IMR-90 (cell line): ENCODE measurements around the gene CBFA2T3. TPM values are rescaled to one million over a fixed set of nuclear protein-coding genes. Genes with fewer than 3 reads are reported as not detected.

Experiments used
- ATAC-seq: fragments of 200-7000 bp; cut with Tn5 transposase; 2 replicates; pipeline ENCODE4 v1.9.1; 2020; ENCODE audit warnings: low read depth, mild to moderate bottlenecking, moderate library complexity
- BruUV-seq: library from RNA; stranded (reverse); fragments of 400-500 nt; replicated peaks from 2 replicates; lab custom pipeline; 2021; lab: Mats Ljungman, UMichigan
- CTCF ChIA-PET: fragments of 300-600 bp; formaldehyde crosslinking; extraction: SDS; loops from one replicate; lab custom pipeline; 2021; ENCODE audit warnings: antibody characterized with exemption; lab: Yijun Ruan, JAX
- POLR2A ChIA-PET: fragments of 300-600 bp; sonication (Branson Sonifier 250); formaldehyde crosslinking; loops from one replicate; lab custom pipeline; 2022; ENCODE audit warnings: antibody characterized with exemption; ENCODE audit not compliant: unreplicated experiment; lab: Charles Lee
- DNase-seq: peaks from one replicate; pipeline ENCODE4 v3.0.0; 2013
- H2AFZ ChIP-seq: replicated peaks from 2 replicates; pipeline ENCODE3; 2013; ENCODE audit warnings: low read length, mild to moderate bottlenecking; ENCODE audit not compliant: poor library complexity
- H2AK5ac ChIP-seq: 2 replicates; pipeline ENCODE4 v1.6.1; 2013; ENCODE audit warnings: low read depth, low read length, inconsistent platforms
- H2AK9ac ChIP-seq: replicated peaks from 2 replicates; pipeline ENCODE3; 2013; ENCODE audit warnings: mild to moderate bottlenecking, low read depth, low read length, moderate library complexity; ENCODE audit not compliant: poor library complexity
- H2BK120ac ChIP-seq: 2 replicates; pipeline ENCODE4 v1.6.1; 2013; ENCODE audit warnings: low read depth, low read length, inconsistent platforms
- H2BK15ac ChIP-seq: 3 replicates; pipeline ENCODE4 v1.6.1; 2013; ENCODE audit warnings: low read depth, low read length, inconsistent platforms
- H2BK20ac ChIP-seq: 2 replicates; pipeline ENCODE4 v1.6.1; 2013; ENCODE audit warnings: low read depth, mild to moderate bottlenecking, inconsistent platforms, low read length, moderate library complexity
- H2BK5ac ChIP-seq: 2 replicates; pipeline ENCODE4 v1.6.1; 2013; ENCODE audit warnings: mild to moderate bottlenecking, low read depth, low read length, inconsistent platforms; ENCODE audit not compliant: poor library complexity, severe bottlenecking
- H3K14ac ChIP-seq: replicated peaks from 2 replicates; pipeline ENCODE4 v1.6.1; 2013; ENCODE audit warnings: low read depth, low read length, inconsistent platforms
- H3K18ac ChIP-seq: 2 replicates; pipeline ENCODE4 v1.6.1; 2013; ENCODE audit warnings: low read depth, low read length, control low read depth
- H3K23ac ChIP-seq: 2 replicates; pipeline ENCODE4 v1.6.1; 2013; ENCODE audit warnings: low read depth, low read length, inconsistent platforms
- H3K27ac ChIP-seq: 2 replicates; pipeline ENCODE4 v1.5.1; 2013; ENCODE audit warnings: mild to moderate bottlenecking, control low read depth, low read length; ENCODE audit not compliant: insufficient read depth
- H3K27me3 ChIP-seq: 2 replicates; pipeline ENCODE4 v1.6.1; 2013; ENCODE audit warnings: low read length; ENCODE audit not compliant: control insufficient read depth, insufficient read depth
- H3K36me3 ChIP-seq: 2 replicates; pipeline ENCODE4 v1.6.1; 2013; ENCODE audit warnings: low read length, mixed read lengths; ENCODE audit not compliant: control insufficient read depth, insufficient read depth
- H3K4ac ChIP-seq: 2 replicates; pipeline ENCODE4 v1.6.1; 2013; ENCODE audit warnings: low read depth, low read length, inconsistent platforms
- H3K4me1 ChIP-seq: 2 replicates; pipeline ENCODE4 v1.6.1; 2013; ENCODE audit warnings: low read length, mixed read lengths; ENCODE audit not compliant: control insufficient read depth, insufficient read depth
- H3K4me2 ChIP-seq: 2 replicates; pipeline ENCODE4 v1.6.1; 2013; ENCODE audit warnings: low read depth, mild to moderate bottlenecking, control low read depth, low read length, moderate library complexity
- H3K4me3 ChIP-seq: 2 replicates; pipeline ENCODE4 v1.5.1; 2013; ENCODE audit warnings: low read depth, mild to moderate bottlenecking, control low read depth, low read length, moderate library complexity; ENCODE audit not compliant: insufficient read depth
- H3K56ac ChIP-seq: 2 replicates; pipeline ENCODE4 v1.6.1; 2013; ENCODE audit warnings: low read length, inconsistent platforms; ENCODE audit not compliant: insufficient read depth; ENCODE audit errors: extremely low read depth
- H3K79me1 ChIP-seq, 2 experiments: 2 replicates each; pipeline ENCODE4 v1.6.1; 2013; ENCODE audit warnings: low read length in 2 of 2, inconsistent platforms in 1 of 2, low read depth in 1 of 2
- H3K9ac ChIP-seq: 2 replicates; pipeline ENCODE4 v1.6.1; 2013; ENCODE audit warnings: low read depth, low read length, control low read depth
- H3K9me1 ChIP-seq: 2 replicates; pipeline ENCODE4 v1.6.1; 2013; ENCODE audit warnings: low read length, inconsistent platforms; ENCODE audit not compliant: insufficient read depth
- H3K9me3 ChIP-seq: 2 replicates; pipeline ENCODE4 v1.6.1; 2013; ENCODE audit warnings: low read length; ENCODE audit not compliant: control insufficient read depth, insufficient read depth
- H4K20me1 ChIP-seq: 2 replicates; pipeline ENCODE4 v1.6.1; 2013; ENCODE audit warnings: low read length, inconsistent platforms; ENCODE audit not compliant: insufficient read depth
- H4K5ac ChIP-seq: 2 replicates; pipeline ENCODE4 v1.6.1; 2013; ENCODE audit warnings: mild to moderate bottlenecking, low read depth, low read length, control low read depth
- H4K8ac ChIP-seq, 2 experiments: 2 replicates each; pipeline ENCODE4 v1.6.1; 2013; ENCODE audit warnings: low read depth in 2 of 2, low read length in 2 of 2, control low read depth in 1 of 2, inconsistent platforms in 1 of 2
- H4K91ac ChIP-seq: 2 replicates; pipeline ENCODE4 v1.6.1; 2013; ENCODE audit warnings: low read depth, low read length, inconsistent platforms; ENCODE audit not compliant: insufficient read depth
- BHLHE40 ChIP-seq: fragments of 150-350 bp; IDR thresholded peaks from 2 replicates; pipeline ENCODE4 v1.6.1; 2016; ENCODE audit warnings: mild to moderate bottlenecking, low read depth, low read length
- CEBPB ChIP-seq: IDR thresholded peaks from 2 replicates; pipeline ENCODE4 v1.6.1; 2012; ENCODE audit warnings: low read depth, low read length, improper control_type of control experiment
- CHD1 ChIP-seq: IDR thresholded peaks from 2 replicates; pipeline ENCODE4 v1.6.1; 2012; ENCODE audit warnings: low read depth, low read length, improper control_type of control experiment
- CTCF ChIP-seq: conservative IDR thresholded peaks from 2 replicates; pipeline ENCODE4 v1.5.1; 2012; ENCODE audit warnings: mild to moderate bottlenecking, low read depth, low read length, improper control_type of control experiment
- ELK1 ChIP-seq: fragments of 150-350 bp; IDR thresholded peaks from 2 replicates; pipeline ENCODE4 v1.6.1; 2016; ENCODE audit warnings: low read depth, mild to moderate bottlenecking, low read length, moderate library complexity, borderline replicate concordance
- FOS ChIP-seq: fragments of 150-350 bp; IDR thresholded peaks from 2 replicates; pipeline ENCODE4 v1.6.1; 2016; ENCODE audit warnings: low read depth, low read length
- MAFK ChIP-seq: IDR thresholded peaks from 2 replicates; pipeline ENCODE4 v1.6.1; 2012; ENCODE audit warnings: low read depth, low read length, improper control_type of control experiment
- MAZ ChIP-seq: IDR thresholded peaks from 2 replicates; pipeline ENCODE4 v1.6.1; 2012; ENCODE audit warnings: low read depth, mild to moderate bottlenecking, low read length, improper control_type of control experiment, moderate library complexity, borderline replicate concordance
- MXI1 ChIP-seq: IDR thresholded peaks from 2 replicates; pipeline ENCODE4 v1.6.1; 2012; ENCODE audit warnings: low read depth, mild to moderate bottlenecking, low read length, moderate library complexity, borderline replicate concordance
- NFE2L2 ChIP-seq: fragments of 150-350 bp; IDR thresholded peaks from 2 replicates; pipeline ENCODE4 v1.6.1; 2016; ENCODE audit warnings: low read depth, mild to moderate bottlenecking, low read length
- POLR2A ChIP-seq: IDR thresholded peaks from 2 replicates; pipeline ENCODE4 v1.6.1; 2012; ENCODE audit warnings: mild to moderate bottlenecking, low read depth, low read length
- RAD21 ChIP-seq: IDR thresholded peaks from 2 replicates; pipeline ENCODE4 v1.6.1; 2012; ENCODE audit warnings: low read length, improper control_type of control experiment
- RCOR1 ChIP-seq: IDR thresholded peaks from 2 replicates; pipeline ENCODE4 v1.6.1; 2012; ENCODE audit warnings: mild to moderate bottlenecking, low read length, improper control_type of control experiment; ENCODE audit not compliant: insufficient replicate concordance
- RFX5 ChIP-seq: IDR thresholded peaks from 2 replicates; pipeline ENCODE4 v1.8.0; 2012; ENCODE audit warnings: low read depth, mild to moderate bottlenecking, low read length, moderate library complexity
- SMC3 ChIP-seq: fragments of 150-350 bp; IDR thresholded peaks from 2 replicates; pipeline ENCODE4 v1.6.1; 2016; ENCODE audit warnings: low read depth, mild to moderate bottlenecking, antibody characterized with exemption, low read length, moderate library complexity
- USF2 ChIP-seq: fragments of 150-350 bp; IDR thresholded peaks from 2 replicates; pipeline ENCODE4 v1.6.1; 2017; ENCODE audit warnings: mild to moderate bottlenecking, antibody characterized with exemption, low read length, low read depth
- WGBS, 2 experiments: methylation state at CpG; one replicate each; pipeline versions ENCODE4 v1.1.5 to v1.1.7; 2013; ENCODE audit warnings: missing lambda C conversion rate in 2 of 2; ENCODE audit not compliant: insufficient read length in 1 of 2; ENCODE audit errors: extremely low coverage in 2 of 2; 5-methylcytosine and 5-hydroxymethylcytosine counted together
- dilution Hi-C: fragments of 300-500 bp; cut with HindIII; formaldehyde crosslinking; loops from one replicate; pipeline ENCODE4 v1.14.3; 2018; ENCODE audit warnings: low sequenced_read_pairs; ENCODE audit not compliant: unreplicated experiment
- in situ Hi-C: fragments of 300-500 bp; cut with MboI; formaldehyde crosslinking; loops from 3 replicates; pipeline ENCODE4 v1.14.3; 2019; ENCODE audit warnings: low sequenced_read_pairs, inconsistent platforms, mixed read lengths
- intact Hi-C: fragments of 100-400 bp; cut with micrococcal nuclease; formaldehyde crosslinking; loops from 2 replicates; pipeline ENCODE4 v1.10.0; 2022
- polyA plus RNA-seq, 3 experiments: library from polyadenylated mRNA; depleted of rRNA; stranded (reverse); fragments of >200 nt; gene quantifications; 2 replicates each; pipeline ENCODE4 v1.2.3, GENCODE V29; 2012; ENCODE audit warnings: low replicate concordance in 1 of 3
- total RNA-seq: library from RNA; depleted of rRNA; stranded (reverse); fragments of >200 nt; gene quantifications from 2 replicates; pipeline ENCODE4 v1.2.3, GENCODE V29; 2012

CBFA2T3 gene
- total and polyA plus RNA-seq, 2 of the 4 experiments (the other 2 are of a cell fraction) = not detected

- BruUV-seq = no TSS peak
- dilution Hi-C loops (no loop called here), intact Hi-C loops (no loop called here), in situ Hi-C loops (no loop called here)
- Histone ChIP-seq H2BK5ac (no peak overlapping the region), H4K20me1 (peaks cover 4% of the 10 kb centered on the region; the same call in 1 of the 2 replicates), H3K36me3 (peaks cover 30% of the 10 kb centered on the region), H3K27ac (no peak overlapping the region), H3K4me1 (no peaks in the 10 kb centered on the region; the same call in 1 of the 2 replicates), H2AFZ (no peak overlapping the region), H3K9ac (no peak overlapping the region), H2BK120ac (no peak overlapping the region), H3K79me1 (no peaks in the 10 kb centered on the region), H3K56ac (no peak overlapping the region), H3K18ac (no peak overlapping the region), H3K4ac (no peak overlapping the region), H3K27me3 (no peaks in the 10 kb centered on the region), H4K91ac (no peak overlapping the region), H3K9me1 (no peaks in the 10 kb centered on the region), H4K5ac (no peak overlapping the region), H2BK20ac (no peak overlapping the region), H3K9me3 (no peaks in the 10 kb centered on the region), H2BK15ac (no peak overlapping the region), H3K4me2 (no peak overlapping the region), H3K14ac (no peak overlapping the region), H2AK9ac (no peak overlapping the region), H2AK5ac (no peak overlapping the region), H3K23ac (no peak overlapping the region), H3K4me3 (no peak overlapping the region), H4K8ac (no peak overlapping the region)
- ATAC-seq = no peak
- 80% methylated on average over 1 of the region's 12 CpGs; no CpG with 5 or more reads in 1 of the 2 experiments for WGBS, 2 experiments
- no peak for TF ChIP-seq ELK1
- TF ChIP-seq BHLHE40 = no peak
- no peak for TF ChIP-seq MAFK
- TF ChIP-seq CHD1 = no peak
- no peak for TF ChIP-seq MXI1
- no peak for TF ChIP-seq CEBPB
- TF ChIP-seq CTCF = no peak
- TF ChIP-seq USF2 = no peak
- TF ChIP-seq SMC3 = no peak
- TF ChIP-seq RFX5 = no peak
- no peak for TF ChIP-seq FOS
- TF ChIP-seq RCOR1 = no peak
- no peak for TF ChIP-seq RAD21
- TF ChIP-seq POLR2A = no peak
- TF ChIP-seq NFE2L2 = no peak
- no peak for TF ChIP-seq MAZ
- POLR2A ChIA-PET = no interaction called here
- DNase-seq = no peak
- CTCF ChIA-PET = no interaction called here
Measured at GRCh38 chr16:88825146-88825545, 151.9 kb downstream of the CBFA2T3 start.
